ENCODE data around the gene MPPED1. TPM values are rescaled to one million over a fixed set of nuclear protein-coding genes. Genes with fewer than 3 reads are reported as not detected.
A peak's percentile ranks its signal among the peaks of the same experiment; 100 is the strongest.

The MPPED1 gene
- total RNA-seq, 1 donor from 2014 or later, result not detected

GRCh38 chr22:43509337-43509736, 97.5 kb downstream of the MPPED1 start:
- H3K4me1 Mint-ChIP-seq (ENCODE audit: low read depth), result no peaks in the 10 kb centered on the region
- H3K36me3 Mint-ChIP-seq (ENCODE audit: low read depth), result no peaks in the 10 kb centered on the region
- no peak for DNase-seq (ENCODE audit: low spot score)
- TF ChIP-seq CTCF (IDR thresholded peaks at IDR 0.05), result no peak
- H3K9me3 Mint-ChIP-seq (ENCODE audit: low read depth), result no peaks in the 10 kb centered on the region
- no peak overlapping the region for H3K27ac Mint-ChIP-seq (ENCODE audit: unreplicated experiment)
- H3K4me3 Mint-ChIP-seq (ENCODE audit: unreplicated experiment), result no peak overlapping the region
- H3K27me3 Mint-ChIP-seq (ENCODE audit: low read depth), result no peaks in the 10 kb centered on the region

GRCh38 chr22:43510281-43511070, 98.7 kb downstream of the MPPED1 start:
- Mint-ChIP-seq H3K4me1 (ENCODE audit: low read depth) (no peaks in the 10 kb centered on the region), H3K9me3 (ENCODE audit: low read depth) (no peaks in the 10 kb centered on the region), H3K4me3 (ENCODE audit: unreplicated experiment) (no peak overlapping the region), H3K36me3 (ENCODE audit: low read depth) (no peaks in the 10 kb centered on the region), H3K27ac (ENCODE audit: unreplicated experiment) (no peak overlapping the region), H3K27me3 (ENCODE audit: low read depth) (no peaks in the 10 kb centered on the region)
- peak; percentile 68 for DNase-seq (ENCODE audit: low spot score)
- no peak for TF ChIP-seq CTCF (IDR thresholded peaks at IDR 0.05)

- DNase-seq (ENCODE audit: low spot score), result peak; percentile 57
- Mint-ChIP-seq H3K4me3 (ENCODE audit: unreplicated experiment) (no peak overlapping the region), H3K27ac (ENCODE audit: unreplicated experiment) (no peak overlapping the region), H3K9me3 (ENCODE audit: low read depth) (no peaks in the 10 kb centered on the region), H3K4me1 (ENCODE audit: low read depth) (no peaks in the 10 kb centered on the region), H3K27me3 (ENCODE audit: low read depth) (no peaks in the 10 kb centered on the region), H3K36me3 (ENCODE audit: low read depth) (no peaks in the 10 kb centered on the region)
- no peak for TF ChIP-seq CTCF (IDR thresholded peaks at IDR 0.05)
These were observed 99.6 kb downstream of the MPPED1 start for GRCh38 chr22:43511276-43511910.

GRCh38 chr22:43512279-43512678, 100.5 kb downstream of the MPPED1 start:
- DNase-seq (ENCODE audit: low spot score), result peak; percentile 84
- Mint-ChIP-seq H3K27ac (ENCODE audit: unreplicated experiment) (no peak overlapping the region), H3K9me3 (ENCODE audit: low read depth) (no peaks in the 10 kb centered on the region), H3K27me3 (ENCODE audit: low read depth) (no peaks in the 10 kb centered on the region), H3K4me1 (ENCODE audit: low read depth) (no peaks in the 10 kb centered on the region), H3K36me3 (ENCODE audit: low read depth) (no peaks in the 10 kb centered on the region), H3K4me3 (ENCODE audit: unreplicated experiment) (no peak overlapping the region)
- no peak for TF ChIP-seq CTCF (IDR thresholded peaks at IDR 0.05)

GRCh38 chr22:43514476-43515157, 102.8 kb downstream of the MPPED1 start:
- no peak for TF ChIP-seq CTCF (IDR thresholded peaks at IDR 0.05)
- Mint-ChIP-seq H3K36me3 (ENCODE audit: low read depth) (no peaks in the 10 kb centered on the region), H3K4me1 (ENCODE audit: low read depth) (no peaks in the 10 kb centered on the region), H3K4me3 (ENCODE audit: unreplicated experiment) (no peak overlapping the region), H3K27me3 (ENCODE audit: low read depth) (no peaks in the 10 kb centered on the region), H3K9me3 (ENCODE audit: low read depth) (no peaks in the 10 kb centered on the region), H3K27ac (ENCODE audit: unreplicated experiment) (no peak overlapping the region)
- DNase-seq (ENCODE audit: low spot score), result peak; percentile 90

Data from chondrocyte (in vitro differentiated cells).